GM21786 (cell line): ENCODE measurements around the gene TIE1.

Experiments used
- ATAC-seq: cut with Tn5 transposase; IDR thresholded peaks from one replicate; pipeline ENCODE4 v1.9.1; 2021; ENCODE audit not compliant: unreplicated experiment

The TIE1 gene

DNA sequence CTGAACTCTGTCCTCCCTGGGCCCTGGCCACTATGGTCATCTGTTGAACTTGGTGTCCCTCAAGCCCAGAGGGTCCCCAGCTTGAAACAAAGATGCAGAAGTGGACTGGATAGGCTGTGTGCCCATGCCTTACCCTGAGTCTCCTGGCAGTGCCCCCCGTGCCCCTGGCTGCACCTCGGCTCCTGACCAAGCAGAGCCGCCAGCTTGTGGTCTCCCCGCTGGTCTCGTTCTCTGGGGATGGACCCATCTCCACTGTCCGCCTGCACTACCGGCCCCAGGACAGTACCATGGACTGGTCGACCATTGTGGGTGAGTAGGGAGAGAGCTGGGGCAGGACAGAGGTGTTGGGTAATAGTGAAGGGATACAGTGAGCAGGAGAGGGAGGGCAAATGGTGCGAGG, 10.7 kb downstream of the TIE1 start:
- ATAC-seq = no peak

DNA sequence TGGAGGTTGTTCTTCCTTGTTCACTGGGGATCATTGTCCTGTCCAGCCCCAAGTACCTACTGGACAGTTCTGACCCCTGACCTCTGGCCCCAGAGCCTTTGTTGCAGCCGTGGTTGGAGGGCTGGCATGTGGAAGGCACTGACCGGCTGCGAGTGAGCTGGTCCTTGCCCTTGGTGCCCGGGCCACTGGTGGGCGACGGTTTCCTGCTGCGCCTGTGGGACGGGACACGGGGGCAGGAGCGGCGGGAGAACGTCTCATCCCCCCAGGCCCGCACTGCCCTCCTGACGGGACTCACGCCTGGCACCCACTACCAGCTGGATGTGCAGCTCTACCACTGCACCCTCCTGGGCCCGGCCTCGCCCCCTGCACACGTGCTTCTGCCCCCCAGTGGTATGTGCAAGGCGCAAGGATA, 11.4 kb downstream of the TIE1 start:
- no peak for ATAC-seq

- ATAC-seq = no peak
Measured at GRCh38 chr1:43312663-43313515, 12.1 kb downstream of the TIE1 start.

DNA sequence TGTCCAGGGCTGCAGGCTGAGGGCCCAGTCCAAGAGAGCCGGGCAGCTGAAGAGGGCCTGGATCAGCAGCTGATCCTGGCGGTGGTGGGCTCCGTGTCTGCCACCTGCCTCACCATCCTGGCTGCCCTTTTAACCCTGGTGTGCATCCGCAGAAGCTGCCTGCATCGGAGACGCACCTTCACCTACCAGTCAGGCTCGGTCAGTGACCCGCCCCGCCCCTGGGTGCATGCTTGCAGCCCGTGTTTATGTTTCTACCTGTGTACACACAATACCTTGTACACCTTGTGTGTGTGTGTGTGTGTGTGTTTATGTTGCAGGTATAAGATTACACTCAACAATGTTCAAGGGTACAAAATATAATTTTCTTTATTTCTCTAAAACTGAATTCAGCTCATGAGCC, 13.0 kb downstream of the TIE1 start:
- ATAC-seq = no peak

GRCh38 chr1:43314233-43314632, 13.5 kb downstream of the TIE1 start:
- no peak for ATAC-seq

- no peak for ATAC-seq
Measured at GRCh38 chr1:43315481-43315880, 14.7 kb downstream of the TIE1 start.

- ATAC-seq = no peak
Measured at GRCh38 chr1:43315963-43316737, 15.4 kb downstream of the TIE1 start.

DNA sequence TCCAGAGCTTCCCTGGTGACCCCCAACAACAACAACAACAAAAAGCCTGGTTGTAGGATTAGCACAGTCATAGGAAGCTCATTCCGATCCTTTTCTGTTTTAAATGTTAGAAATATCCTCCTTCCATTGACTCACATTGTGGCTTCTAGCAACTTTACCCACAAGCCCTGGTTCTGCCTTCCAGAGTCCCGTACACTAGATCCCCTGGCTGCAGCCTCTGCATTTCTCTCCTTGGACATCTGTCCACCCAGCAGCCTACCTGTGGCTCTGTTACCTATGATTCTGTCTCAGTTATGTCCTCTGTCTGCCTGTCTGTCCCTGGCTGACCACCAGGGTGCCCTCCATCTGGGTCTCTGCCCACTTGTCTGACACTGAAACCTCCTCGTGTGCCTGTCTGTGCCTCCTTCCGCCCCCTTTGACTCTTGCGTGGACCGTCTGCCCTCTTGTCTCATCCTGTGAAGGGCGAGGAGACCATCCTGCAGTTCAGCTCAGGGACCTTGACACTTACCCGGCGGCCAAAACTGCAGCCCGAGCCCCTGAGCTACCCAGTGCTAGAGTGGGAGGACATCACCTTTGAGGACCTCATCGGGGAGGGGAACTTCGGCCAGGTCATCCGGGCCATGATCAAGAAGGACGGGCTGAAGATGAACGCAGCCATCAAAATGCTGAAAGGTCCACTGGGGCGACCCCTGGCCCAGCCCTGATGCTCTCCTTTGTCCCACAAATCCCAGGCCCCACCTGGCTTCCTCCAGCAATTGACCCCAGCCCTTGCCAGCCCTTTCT, 16.1 kb downstream of the TIE1 start:
- ATAC-seq = no peak

- ATAC-seq = no peak
Measured at GRCh38 chr1:43317817-43318471, 17.2 kb downstream of the TIE1 start.

GRCh38 chr1:43318831-43319230, 18.0 kb downstream of the TIE1 start:
- ATAC-seq = no peak

DNA sequence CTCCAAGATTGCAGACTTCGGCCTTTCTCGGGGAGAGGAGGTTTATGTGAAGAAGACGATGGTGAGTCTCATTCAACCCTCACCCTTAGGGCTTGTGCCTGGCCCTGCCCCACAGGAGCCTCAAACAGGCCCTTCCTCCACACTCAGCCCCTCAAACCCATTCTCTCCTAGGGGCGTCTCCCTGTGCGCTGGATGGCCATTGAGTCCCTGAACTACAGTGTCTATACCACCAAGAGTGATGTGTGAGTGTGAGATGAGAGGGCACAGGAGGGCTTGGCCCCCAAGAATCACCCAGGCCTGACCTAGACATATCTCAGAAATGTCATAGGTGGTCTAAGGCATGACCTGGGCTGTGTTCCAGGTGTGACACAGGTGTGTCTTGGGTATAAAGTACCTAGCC, 18.5 kb downstream of the TIE1 start:
- no peak for ATAC-seq

GRCh38 chr1:43319766-43320165, 19.0 kb downstream of the TIE1 start:
- no peak for ATAC-seq

- ATAC-seq = no peak
Measured at GRCh38 chr1:43321331-43321891, 20.6 kb downstream of the TIE1 start.

GRCh38 chr1:43322506-43322905, 21.7 kb downstream of the TIE1 start:
- no peak for ATAC-seq

DNA sequence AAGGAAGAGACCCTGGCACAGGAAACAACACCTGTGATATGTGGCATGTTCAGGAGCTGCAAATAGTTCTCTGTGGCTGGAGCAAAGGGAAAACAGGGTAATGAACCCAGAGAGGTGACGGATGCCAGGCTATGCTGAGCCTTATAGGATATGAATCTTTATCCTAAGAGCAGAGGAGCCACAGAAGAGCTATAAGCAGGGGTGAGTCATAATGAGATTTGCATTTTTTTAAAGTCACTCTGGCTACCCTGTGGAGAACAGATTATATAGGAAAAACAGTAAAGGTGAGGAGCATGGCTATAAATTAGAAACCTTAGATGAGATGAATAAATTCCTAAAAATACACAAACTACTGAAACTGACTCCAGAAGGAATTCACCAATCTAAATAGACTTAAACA, 24.0 kb downstream of the TIE1 start:
- no peak for ATAC-seq

DNA sequence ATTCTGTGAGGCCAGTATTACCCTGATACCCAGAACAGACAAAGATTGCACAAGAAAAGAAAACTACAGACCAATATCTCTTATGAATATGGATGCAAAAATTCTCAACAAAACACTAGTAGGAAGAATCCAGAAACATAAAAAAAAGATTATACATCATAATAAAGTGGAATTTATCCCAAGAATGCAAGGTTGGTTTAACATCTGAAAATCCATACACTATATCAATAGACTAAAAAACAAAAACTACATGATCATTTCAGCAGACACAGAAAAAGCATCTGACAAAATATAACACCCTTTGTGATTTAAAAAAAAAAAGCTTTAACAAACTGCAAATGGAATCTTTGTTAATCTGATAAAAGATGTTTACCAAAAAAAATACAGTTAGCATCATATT, 24.6 kb downstream of the TIE1 start:
- no peak for ATAC-seq

- no peak for ATAC-seq
Measured at GRCh38 chr1:43327549-43328292, 26.9 kb downstream of the TIE1 start.

DNA sequence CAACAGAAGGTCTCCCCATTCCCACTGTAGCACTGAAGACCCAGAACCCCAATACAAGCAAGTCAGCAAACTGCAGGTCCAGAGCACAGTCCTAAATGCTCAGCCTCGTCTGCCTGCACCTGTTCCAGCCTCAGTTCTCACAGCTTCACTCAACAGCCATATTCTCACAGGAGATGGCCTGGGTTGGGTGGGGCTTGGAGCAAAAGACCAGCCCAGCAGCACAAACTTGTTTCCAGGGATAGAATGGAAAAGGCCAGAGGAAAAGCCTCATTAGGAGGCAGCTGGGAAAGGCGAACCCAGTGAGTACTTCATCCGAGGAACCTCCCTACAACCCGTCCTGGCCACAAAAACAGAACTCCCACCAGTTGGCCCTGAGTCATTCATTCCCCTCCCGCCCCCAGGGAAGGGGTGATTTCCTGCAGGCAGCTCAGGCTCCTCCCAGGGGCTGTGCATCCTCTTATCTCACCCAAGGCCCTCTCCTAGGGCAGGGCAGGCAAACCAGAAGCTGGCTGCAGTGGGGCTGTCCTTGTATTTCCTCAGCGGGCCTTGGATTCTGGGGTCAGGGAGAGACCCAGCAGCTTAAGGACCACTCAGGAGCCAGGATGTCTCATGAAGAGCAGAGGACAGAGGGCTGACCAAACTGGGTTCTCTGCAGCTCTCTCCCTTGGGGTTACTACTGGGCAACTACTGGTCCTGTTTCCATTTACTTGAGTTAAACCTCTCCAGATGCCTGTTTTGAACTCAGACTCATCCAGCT, 29.4 kb downstream of the TIE1 start:
- no peak for ATAC-seq

- no peak for ATAC-seq
Measured at GRCh38 chr1:43331688-43332087, 30.9 kb downstream of the TIE1 start.
